COLO668 (cell line): ENCODE measurements around the gene MRPL45.

Experiments
- DNase-seq: peaks from one replicate; lab custom pipeline; 2025; ENCODE audit not compliant: unreplicated experiment; lab: John Stamatoyannopoulos, UW

Gene MRPL45

DNA sequence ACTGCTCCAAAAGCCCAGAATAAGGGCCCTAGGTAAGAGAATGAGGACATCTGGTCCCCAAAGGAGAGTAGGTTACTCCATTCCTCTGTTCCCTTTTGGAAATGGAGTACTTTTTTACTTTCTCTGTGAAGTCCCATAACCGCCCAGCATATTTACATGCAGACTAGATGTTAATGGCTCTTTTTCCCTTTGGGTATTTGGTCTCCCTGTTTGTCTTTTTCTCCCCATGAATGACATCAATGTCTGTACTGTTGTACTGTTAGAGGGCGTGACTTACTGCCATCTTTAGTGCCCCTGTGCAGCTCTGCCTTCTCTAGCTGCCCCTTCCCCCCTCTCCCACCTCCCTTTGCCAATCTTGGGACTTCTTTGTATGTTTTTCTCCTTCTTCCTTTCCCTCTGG, 27.8 kb downstream of the MRPL45 start:
- no peak for DNase-seq

DNA sequence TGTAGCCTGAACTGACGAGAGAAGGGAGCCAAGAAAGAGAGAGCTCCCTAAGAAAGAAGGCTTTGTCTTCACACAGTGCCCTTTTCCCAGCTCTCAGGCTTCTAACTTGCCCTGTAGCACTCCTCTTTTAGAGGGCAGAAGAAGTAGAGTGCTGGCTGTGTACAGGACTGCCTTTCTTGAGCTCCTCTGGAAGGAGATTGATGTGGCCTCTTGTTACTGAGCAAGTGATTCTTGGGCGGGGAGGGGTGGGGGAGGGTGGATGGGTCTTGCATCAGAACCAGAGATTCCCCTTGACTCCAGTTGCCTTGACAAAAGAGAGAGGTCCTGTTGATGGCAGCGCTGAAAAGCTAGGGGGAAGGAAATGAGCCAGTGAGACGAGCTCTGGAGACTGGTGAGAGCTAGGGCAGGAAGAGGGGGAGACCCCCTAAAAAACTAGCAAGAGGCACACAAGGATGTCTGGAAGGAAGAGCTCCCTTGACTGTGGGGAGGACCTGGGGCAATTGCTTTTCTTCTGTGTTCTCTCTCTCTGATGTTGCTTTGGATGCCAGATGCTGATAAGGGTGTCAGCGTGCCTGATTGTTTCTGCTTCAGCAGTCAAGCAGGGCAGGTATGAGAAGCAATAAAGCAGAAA, 28.4 kb downstream of the MRPL45 start:
- no peak for DNase-seq

DNA sequence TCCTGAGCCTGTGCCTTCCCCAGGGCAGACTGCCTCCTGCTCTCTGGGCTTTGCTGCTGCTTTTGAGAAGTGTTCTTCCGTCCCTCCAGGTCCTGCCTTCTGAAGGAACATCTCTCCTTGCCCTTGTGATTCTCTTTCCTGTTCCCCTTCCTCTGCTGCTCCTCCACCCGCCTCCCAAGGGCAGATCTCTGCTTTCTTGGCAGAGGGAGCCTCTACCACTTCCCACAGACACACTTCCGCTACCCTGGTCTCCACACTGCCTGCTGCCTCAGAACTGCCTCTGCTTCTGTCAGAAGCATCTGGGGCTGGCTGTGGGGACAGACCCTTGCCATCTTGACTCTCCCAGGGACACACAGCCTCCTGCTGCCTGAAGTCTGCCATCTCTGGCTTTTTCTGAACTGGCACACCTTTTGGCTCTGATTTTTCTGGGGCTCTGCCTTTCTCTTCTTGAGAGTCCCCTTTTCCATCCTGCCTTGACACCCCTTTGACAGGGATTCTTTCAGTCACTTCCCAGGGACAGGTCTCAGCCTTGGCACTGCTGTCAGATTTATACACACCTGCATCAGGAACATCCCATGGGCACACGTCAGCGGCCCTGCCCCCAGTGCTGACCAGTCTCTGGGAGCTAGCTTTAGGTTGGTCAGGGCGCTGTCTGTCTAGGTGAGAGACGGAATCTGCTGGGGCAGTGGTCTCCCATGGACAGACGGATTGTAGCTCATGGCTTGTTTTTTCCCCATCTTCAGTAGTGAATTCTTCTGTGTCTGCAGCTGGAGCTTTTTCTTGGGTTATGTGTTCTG, 30.2 kb downstream of the MRPL45 start:
- DNase-seq = no peak

DNA sequence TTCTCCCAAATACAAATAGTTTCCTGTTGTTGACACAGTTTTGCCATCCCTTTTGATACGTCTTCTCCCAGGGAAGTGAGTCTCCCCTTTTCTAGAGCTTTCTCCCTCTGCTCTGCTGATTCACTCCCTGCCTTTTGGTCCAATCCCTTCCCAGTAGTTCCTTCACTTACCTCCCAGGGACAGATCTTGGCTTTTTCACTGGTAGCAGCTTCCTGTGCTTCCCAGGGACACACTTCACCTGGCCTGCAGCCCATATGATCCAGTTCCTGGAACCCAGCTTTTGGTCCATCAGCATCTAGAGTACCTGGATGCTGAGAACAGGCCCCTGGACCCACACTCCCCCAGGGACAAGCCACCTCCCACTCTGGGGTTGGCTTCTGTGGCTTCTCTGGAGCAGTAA, 31.0 kb downstream of the MRPL45 start:
- no peak for DNase-seq

DNA sequence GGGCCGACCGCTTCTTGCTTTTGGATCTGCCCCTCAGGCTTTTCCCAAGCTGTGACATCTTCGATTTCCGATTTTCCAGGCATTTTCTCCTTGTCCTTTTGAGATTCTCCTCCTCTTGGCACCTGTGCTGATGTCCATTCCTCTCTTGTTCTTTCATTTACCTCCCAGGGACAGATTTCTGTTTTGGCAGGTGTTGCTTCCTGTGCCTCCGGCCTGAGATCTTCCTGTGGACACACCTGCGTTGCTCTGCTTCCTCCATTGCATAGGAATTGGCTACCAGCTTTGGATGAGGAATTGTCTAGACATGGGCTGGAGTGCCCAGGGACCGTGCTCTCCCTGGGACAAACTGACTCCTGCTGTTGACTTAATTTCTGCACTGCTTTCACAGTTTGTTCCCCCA, 31.7 kb downstream of the MRPL45 start:
- DNase-seq = peak; percentile 5

DNA sequence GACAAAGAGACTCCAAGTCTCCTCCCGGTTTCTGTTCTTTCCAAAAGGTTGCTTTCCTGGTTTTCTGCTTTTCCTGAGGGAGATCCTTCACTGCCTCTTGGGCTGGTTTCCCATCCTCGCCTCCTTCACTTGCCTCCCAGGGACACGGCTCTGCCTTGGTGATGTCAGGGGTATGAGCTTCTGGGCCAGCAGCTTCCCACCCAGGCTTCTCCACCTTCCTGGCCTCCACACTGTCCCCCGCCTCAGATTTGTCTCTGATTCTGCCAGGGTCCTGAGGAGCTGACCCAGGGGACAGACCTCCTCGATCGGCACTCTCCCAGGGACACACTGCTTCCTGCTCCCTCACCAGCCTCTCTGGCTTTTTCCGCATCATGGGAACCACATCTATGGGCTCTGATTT, 32.3 kb downstream of the MRPL45 start:
- no peak for DNase-seq

DNA sequence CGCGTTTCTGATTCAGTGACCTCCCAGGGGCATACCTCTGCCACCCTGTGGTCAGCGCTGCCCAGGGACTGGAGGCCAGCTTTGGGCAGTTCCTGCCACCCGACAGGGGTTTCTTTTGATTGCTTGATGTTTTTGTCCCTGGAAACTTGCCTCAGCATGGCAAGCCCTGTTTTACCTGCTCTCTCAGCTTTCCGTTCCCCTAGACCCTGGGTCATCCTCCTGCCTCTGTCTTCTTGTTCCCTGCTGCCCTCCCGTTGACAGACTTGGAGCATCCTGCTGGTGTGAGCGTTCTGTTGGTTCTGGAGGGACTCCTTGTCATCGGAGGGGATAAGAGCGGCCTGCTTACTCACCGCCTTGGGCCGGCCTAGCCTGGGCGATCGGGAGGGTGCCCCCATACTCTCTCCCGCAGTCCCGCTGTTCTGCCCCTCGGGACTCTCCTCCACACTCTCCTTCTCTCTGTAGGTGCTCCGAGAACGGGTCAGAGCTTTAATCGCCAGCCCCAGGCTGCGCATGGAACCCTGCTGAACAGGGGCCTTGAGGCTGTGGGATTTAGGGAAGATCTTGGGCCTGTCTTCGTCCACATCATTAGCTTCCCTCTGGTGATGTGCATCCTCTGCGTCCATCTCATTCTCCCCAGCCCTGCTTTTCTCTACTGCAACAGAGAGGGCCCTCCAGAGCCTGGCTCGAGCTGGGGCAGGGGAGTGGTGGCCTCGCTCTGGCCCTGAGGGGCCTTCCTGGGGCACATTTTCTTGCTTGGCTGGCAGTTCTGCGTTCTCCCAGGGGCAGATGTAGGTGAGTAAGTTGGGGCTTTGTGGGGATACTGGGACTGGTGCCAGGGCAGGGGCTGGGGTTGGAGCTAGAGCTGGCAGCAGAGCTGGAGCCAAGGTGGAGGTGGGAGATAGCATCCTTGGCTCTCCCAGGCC, 33.1 kb downstream of the MRPL45 start:
- DNase-seq = no peak

DNA sequence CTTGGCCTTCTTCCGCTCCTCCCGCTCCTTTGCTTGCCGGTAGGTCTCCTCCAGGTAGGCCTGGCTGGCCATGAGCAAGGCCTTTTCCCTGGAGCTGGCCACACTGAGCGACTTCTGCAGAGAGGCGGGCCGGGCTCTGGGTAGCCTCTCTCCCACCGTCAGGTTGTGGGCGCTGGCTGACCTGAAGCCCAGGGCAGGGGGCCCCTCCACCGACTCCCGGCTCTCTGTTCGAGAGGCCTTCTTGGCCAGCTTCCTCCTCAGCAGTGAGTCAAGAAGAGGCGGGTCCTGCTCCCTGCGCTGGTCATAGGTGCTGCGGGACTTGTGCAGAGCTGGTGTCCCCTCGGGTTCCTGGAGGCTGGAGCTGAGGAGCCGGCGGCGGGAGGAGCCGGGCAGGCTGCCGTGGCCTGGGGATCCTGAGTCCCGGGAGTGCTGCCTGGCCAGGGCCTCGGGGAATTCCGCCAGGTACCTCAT, 34.0 kb downstream of the MRPL45 start:
- no peak for DNase-seq

DNA sequence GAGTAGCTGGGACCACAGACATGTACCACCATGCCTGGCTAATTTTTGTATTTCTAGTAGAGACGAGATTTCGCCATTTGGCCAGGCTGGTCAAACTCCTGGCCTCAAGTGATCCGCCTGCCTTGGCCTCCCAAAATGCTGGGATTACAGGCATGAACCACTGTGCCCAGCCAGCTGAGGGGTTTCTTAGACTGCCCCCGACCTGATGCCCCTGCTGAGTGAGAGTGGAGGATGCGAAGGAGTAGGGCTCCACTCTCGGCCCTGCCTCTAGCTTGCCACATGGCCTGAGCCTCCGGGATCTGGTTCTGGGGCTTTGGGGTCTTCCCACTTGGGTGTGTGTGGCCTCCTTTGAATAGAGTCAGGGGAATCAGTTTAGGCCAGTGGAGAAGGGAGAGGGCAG, 35.8 kb downstream of the MRPL45 start:
- DNase-seq = no peak

DNA sequence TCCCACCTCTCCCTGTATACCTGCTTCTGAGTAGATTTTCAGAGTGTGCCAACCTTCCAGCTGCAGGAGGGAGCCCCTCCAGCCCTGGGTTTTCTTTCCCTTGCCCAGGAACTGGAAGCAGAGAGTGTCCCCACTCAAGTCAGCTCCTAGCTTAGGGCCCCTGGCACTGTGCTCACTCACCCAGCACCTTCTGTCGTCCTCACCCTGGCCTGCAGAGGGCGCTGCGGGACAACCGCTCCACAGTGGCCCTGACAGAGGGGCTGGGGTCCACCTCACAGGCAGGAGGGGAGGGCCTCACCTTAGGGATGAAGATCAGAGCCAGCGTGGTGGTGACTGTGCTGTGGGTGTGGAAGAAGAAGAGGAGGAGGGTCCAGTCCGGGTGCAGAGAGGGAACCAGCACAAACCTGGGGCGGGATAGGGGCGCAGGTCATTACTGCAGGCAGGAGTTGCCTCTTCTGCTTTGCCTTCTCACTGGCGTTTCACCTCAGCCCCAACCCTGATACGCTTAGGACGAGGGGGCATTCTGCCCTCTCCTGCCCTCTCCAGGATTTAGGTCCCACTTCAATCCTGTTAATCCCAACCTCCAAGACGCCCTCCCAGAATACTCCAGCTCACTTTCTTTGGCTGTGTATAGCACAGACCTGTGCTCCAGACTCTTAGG, 36.8 kb downstream of the MRPL45 start:
- peak; percentile 39 for DNase-seq

DNA sequence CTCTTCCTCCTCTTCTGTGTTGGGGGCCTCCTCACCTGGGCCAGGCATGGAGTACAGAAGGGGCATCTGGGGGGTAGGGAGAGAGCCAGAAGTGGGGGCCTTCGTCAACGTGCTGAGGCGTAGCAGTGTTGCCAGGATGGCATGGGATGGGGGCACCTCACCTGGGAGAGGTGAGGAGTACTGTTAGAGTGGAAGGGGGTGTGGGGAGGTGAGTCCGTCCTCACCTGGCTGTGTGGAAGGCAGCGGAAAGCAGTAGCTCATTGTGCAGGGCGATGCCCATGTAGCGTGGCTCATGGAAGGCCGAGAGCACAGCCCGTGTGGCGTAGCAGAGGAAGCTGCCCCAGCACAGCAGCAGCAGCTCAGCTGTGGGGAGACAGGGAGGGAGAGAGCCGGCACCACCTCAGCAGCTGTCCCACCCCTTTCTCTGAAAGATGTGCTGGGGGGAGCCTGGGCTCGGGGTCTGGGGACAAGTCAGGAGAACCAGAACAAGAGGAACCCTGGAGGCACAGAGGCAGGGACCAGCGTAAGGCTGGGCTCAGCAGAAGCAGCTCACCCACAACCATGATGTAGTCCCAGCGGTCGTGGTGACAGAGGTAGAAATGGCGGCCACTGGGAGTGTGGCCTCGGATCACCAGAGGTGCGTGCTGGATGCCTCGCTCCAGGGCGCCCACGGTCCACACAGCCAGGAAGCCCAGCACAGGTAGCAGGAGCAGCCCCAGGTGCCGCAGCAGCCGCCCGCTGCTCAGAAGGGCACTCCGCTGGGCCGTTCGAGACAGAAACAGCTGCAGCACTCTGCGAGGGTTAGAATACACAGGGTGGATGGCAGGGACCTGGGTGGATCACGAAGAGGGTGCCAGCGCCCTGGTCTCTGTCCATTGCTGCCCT, 37.8 kb downstream of the MRPL45 start:
- no peak for DNase-seq

DNA sequence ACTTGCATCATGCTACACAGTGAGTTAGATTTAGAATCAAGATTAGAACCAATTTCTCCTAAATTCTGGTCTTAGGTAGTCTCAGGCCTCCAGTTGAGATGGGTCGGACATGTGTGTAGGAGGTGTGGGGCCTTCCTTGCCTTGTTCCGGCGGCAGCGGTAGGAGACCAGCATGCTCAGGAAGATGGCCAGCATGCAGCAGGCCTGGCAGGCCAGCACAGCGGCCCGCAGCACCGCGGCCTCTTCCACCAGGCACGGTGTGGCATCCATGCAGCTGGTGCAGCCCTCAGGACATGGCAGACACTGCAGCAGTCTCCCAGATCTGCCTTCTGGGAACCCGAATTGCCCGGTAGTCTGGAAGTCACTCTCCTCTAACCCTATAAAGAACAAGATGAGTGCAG, 39.9 kb downstream of the MRPL45 start:
- no peak for DNase-seq

DNA sequence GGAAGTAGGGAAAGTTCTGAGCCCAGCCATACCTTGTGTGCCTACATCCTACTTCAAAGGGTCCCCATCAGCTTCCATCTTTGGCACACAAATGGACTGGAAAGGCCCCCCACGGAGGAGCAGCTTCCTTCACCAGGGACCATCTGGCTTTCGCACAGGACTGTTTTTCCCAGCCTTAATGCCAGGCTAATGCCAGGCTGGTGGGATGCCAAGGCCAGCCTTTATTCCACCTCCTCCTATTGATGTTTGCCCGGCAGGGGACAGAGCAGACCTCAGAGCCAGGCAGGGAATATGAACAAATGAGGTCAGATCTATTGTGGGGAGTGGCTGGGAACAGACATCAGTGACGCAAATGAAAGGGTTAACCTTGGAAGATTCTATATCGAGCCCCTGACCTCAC, 41.1 kb downstream of the MRPL45 start:
- DNase-seq = no peak

DNA sequence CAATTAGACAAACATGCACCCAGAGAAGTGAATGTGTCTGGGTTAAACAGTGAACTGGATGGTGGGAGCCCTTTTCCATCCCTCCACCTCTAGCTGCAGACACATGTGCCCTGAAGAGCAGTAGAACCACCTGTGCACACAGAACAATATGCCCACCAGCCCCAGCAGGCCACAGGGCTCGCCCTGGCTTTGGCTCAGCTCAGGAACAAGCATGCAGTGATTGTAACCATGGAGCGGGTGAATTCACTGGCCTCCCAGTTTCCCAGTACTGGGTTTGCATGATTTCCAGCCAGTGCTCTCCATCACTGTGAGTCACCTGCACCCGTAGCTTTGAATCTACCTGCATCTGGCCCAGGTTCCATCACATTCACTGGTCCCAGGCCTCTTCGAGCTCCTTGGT, 41.6 kb downstream of the MRPL45 start:
- DNase-seq = no peak

DNA sequence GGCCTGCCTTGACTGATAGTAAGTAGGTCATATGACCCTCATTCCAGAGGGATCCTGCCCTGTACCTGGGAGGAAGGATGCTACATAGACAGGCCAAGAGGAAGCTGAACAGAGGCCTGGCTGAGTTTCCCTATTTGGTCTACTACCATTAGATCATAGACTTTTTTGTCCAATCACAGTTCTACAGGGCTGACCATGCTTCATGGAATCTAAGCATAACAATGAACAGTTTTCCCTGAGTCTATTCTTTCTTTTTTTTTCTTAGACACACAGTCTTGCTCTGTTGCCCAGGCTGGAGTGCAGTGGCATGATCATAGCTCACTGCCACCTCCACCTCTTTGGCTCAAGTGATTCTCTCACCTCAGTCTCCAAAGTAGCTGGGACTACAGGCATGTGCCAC, 42.9 kb downstream of the MRPL45 start:
- no peak for DNase-seq

DNA sequence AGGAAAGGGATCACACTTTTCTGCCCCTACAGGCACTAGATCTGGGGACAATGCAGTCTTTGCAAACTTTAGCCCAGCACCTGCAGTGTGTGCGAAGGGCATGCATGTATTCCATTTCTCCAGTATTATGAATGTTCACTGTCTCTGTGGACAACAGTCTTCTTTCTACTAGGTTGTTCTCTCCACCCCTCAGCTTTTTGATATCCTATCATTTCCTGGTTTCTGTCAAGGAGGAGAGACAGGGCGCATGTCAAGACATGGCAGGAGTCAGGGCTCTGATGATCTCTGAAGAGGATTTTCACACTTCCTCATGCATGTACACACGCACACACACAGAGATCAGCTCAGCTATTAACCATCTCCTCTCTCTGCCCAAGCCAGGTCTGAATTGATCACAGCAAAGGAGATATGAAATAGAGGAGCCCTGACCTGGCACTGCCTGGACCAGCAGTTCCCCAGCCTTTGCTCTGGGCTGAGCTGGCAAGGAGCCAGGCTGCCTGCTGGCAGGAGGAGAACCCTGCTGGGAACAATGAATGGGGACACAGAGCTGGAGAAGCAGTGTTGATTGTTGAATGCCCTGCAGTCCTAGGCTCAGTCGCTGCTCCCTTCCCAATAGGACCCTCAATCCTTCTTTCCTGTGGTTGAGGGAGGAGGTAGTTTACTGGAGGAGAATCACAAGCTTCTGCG, 44.2 kb downstream of the MRPL45 start:
- peak; percentile 86 for DNase-seq

DNA sequence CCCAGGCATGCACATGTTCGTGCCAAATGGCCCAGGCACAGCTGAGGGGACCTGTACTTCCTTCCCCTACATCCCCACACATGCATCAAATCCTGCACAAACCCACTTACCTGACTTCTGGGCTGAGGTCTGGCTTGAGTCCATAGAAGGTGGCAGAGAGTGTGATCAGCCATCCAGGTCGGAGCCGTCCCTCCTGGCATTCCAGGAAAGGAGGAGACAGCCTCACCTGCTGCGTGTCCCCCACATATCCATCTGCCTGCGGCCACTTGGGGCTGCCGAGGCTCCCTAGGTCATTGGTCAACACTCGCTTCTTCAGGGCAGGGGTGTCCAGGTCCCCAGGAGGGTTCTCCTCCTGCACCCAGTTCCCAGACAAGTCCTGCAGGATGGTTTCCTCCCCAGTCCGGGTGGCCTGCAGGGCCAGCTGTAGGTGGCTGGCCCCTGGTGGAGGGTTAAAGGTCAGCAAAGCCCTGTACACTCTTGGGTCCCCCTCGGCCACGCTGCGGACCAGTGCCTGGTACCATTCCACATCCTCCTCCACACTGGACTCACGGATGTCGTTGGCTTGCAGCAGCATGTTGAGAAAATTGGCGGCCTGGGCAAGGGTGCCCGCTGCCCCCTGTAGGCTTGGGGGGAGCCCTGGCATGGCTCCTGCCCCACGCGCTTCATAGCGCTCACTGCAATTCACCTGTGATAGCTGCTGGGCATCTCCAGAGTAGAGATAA, 46.1 kb downstream of the MRPL45 start:
- DNase-seq = no peak

DNA sequence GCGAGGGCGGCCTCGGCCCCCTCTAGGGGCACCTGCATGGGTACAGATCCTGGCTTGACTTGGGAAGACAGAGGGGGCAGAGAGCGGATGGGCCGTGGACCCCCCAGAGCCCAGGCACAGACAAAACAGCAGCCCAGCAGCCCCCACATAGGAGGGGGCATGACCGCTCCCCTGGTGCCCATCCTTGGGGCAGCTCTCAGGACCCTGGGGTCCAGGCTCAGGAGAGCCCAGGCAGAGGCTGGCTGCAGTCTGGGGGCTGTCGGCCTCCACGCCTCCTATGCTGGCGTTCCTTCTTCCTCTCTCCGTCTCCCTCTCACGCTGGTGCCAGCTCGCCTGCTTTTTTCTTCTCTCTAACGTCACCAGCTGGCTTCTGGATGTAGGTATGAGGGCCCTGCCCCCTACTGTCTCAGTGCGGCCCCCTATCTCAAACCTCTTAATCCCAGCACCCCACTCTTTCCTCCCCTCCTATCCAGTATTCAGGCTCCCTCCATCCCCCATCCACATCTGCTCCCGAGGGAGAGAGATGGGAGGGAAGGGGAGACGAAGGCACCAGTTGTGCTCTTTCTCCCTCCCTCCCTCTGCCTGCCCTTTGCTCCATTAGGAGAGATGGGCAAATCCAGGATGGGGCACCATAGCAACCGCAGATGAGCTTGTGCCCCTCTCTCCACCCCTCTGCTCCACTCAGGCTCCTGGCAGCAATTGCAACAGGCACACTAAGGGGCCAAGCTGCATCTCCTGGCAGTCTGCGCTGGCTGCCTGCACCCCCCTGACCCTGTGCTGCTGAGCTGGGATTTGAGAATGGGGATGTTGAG, 46.8 kb downstream of the MRPL45 start, which contains the start of gene GPR179:
Gene GPR179 (minus strand): TSS at position 349 of the 812 bp plus-strand sequence. CDS start 167 bp downstream, at position 182.
- DNase-seq = no peak
